ENCODE data around the gene SUCLA2. TPM values are rescaled to one million over a fixed set of nuclear protein-coding genes. Genes with fewer than 3 reads are reported as not detected.

SUCLA2 gene
- total and polyA plus RNA-seq, 2 experiments from 2014 or later, result 56.0 to 84.2 TPM

DNA sequence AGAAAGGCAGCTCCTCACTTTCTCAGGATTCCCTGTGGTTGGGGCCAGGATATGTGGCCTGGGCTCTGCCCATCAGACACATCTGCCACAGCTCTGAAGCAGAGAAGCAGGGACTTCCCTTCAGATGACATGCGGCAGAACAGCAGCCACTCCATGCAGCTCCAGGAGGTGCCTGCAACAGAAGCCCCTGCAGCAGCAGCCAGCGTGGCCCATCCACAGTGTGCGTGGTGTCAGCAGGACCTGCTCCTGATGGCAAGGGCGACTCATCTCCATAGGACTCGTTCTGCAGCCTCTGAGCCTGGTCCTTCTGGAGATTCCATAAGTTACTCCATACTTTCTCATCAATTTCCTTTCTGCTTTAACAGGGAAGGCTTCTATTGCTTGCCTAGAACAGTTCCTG, 105.0 kb downstream of the SUCLA2 start (continued):
- TF ChIP-seq EZH2 (IDR thresholded peaks at IDR 0.05; ENCODE audit: low read depth, unreplicated experiment), result no peak
- TF ChIP-seq JUNB (IDR thresholded peaks at IDR 0.05; ENCODE audit: unreplicated experiment), result no peak
- no peak for TF ChIP-seq EZH2phosphoT487 (IDR thresholded peaks at IDR 0.05; ENCODE audit: unreplicated experiment)
- TF ChIP-seq CREB1 (CRISPR knock-in tag; IDR thresholded peaks at IDR 0.05; ENCODE audit: low read depth), result no peak
- no peak for TF ChIP-seq ZNF331 (CRISPR knock-in tag; IDR thresholded peaks at IDR 0.05; ENCODE audit: low read depth)

DNA sequence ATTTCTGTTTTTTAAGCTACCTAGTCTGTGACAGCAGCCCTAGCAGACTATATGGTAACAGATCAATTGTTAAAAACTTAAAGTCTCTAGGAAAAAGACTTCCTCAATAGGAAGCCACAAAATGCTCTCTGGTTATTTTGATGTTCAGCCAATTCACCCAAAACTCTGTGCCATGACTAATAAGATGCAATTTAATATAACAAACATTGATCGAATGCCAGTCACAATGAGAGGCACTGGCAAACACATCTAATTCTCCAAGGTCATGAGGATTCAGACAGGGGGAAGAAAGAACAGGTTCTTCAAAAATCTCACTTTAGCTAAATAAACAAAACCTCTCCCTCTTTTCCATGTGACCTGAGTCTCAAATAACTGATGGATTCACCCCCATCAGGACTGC, 107.5 kb downstream of the SUCLA2 start:
- Histone ChIP-seq H3K4me1 (ENCODE audit: insufficient read depth) (no peaks in the 10 kb centered on the region), H4K20me1 (replicated peaks; ENCODE audit: insufficient read depth) (no peaks in the 10 kb centered on the region), H3K36me3 (ENCODE audit: insufficient read depth) (no peaks in the 10 kb centered on the region), H3K4me3 (no peak overlapping the region), H3K27ac (ENCODE audit: low read depth) (no peak overlapping the region), H3K79me2 (replicated peaks; ENCODE audit: insufficient read depth) (no peaks in the 10 kb centered on the region), H3F3A (replicated peaks; ENCODE audit: low read depth) (no peaks in the 10 kb centered on the region), H3K4me2 (no peak overlapping the region), H3K9me2 (ENCODE audit: insufficient read depth) (no peaks in the 10 kb centered on the region), H3K27me3 (ENCODE audit: insufficient read depth) (no peaks in the 10 kb centered on the region), H2AFZ (no peak overlapping the region)
- Mint-ChIP-seq H3K4me1 (peaks cover 5% of the 10 kb centered on the region; the same call in 2 of the 3 replicates), H3K9me3 (no peaks in the 10 kb centered on the region), H3K27ac (no peak overlapping the region), H3K4me3 (no peak overlapping the region), H3K36me3 (ENCODE audit: low read depth) (no peaks in the 10 kb centered on the region), H3K27me3 (ENCODE audit: insufficient read depth, low read depth, poor library complexity) (peaks cover 6% of the 10 kb centered on the region)
- no peak for ATAC-seq
- no peak for TF ChIP-seq ZNF331 (CRISPR knock-in tag; IDR thresholded peaks at IDR 0.05; ENCODE audit: low read depth)
- no peak for TF ChIP-seq EZH2 (IDR thresholded peaks at IDR 0.05; ENCODE audit: low read depth, unreplicated experiment)
- no peak for DNase-seq (ENCODE audit: low spot score)

Other genes with a start within 250 kb of the SUCLA2 start
- 56.7 and 59.3 TPM in 2 replicates for gene NUDT15, start 36.5 kb upstream of the SUCLA2 start, total RNA-seq (2014; rRNA removed; shearing (Covaris generic))
- 53.7 and 59.3 TPM in 2 replicates for gene NUDT15, start 36.5 kb upstream of the SUCLA2 start, polyA plus RNA-seq (2016; fragmentation: Nextera tagmentation; extraction: Ambion mirVana)
- 29.0 and 38.8 TPM in 2 replicates for gene MED4, start 93.8 kb upstream of the SUCLA2 start, total RNA-seq (2014; rRNA removed; shearing (Covaris generic))
- 80.6 and 92.5 TPM in 2 replicates for gene MED4, start 93.8 kb upstream of the SUCLA2 start, polyA plus RNA-seq (2016; fragmentation: Nextera tagmentation; extraction: Ambion mirVana)
- gene ITM2B, start 231.9 kb upstream of the SUCLA2 start, total RNA-seq (2014; rRNA removed; shearing (Covaris generic)), result 139 and 167 TPM in 2 replicates
- gene ITM2B, start 231.9 kb upstream of the SUCLA2 start, polyA plus RNA-seq (2016; fragmentation: Nextera tagmentation; extraction: Ambion mirVana), result 307 and 318 TPM in 2 replicates

Data from GM23338 (cell line).